Caco-2 (cell line): ENCODE results near the gene AMPH. TPM values are rescaled to one million over a fixed set of nuclear protein-coding genes. Genes with fewer than 3 reads are reported as not detected.

ENCODE experiments used
- BruUV-seq: library from RNA; stranded (reverse); fragments of 400-500 nt; replicated peaks from 2 replicates; lab custom pipeline; 2021; lab: Mats Ljungman, UMichigan
- CTCF ChIA-PET: fragments of 300-600 bp; sonication (Branson Sonifier 250); formaldehyde crosslinking; loops from one replicate; lab custom pipeline; 2022; ENCODE audit warnings: antibody characterized with exemption; lab: Charles Lee
- POLR2A ChIA-PET: fragments of 300-600 bp; sonication (Branson Sonifier 250); formaldehyde crosslinking; loops from one replicate; lab custom pipeline; 2022; ENCODE audit warnings: antibody characterized with exemption; lab: Charles Lee
- DNase-seq, 2 experiments: peaks; one replicate each; pipeline versions ENCODE4 v3.0.0 to v3.0.0-alpha.2; 2020 to 2022
- H3K27me3 ChIP-seq: replicated peaks from 2 replicates; pipeline ENCODE4 v1.6.0; 2011; ENCODE audit warnings: low read length; ENCODE audit not compliant: control insufficient read depth, insufficient read depth
- H3K36me3 ChIP-seq: 2 replicates; pipeline ENCODE4 v1.5.1; 2011; ENCODE audit warnings: low read length; ENCODE audit not compliant: control insufficient read depth, insufficient read depth
- H3K4me1 ChIP-seq: fragments of 250-450 bp; sonication (Bioruptor Pico); 2 replicates; pipeline ENCODE4 v1.5.1; 2020; ENCODE audit warnings: mild to moderate bottlenecking
- H3K4me3 ChIP-seq: 2 replicates; pipeline ENCODE4 v1.5.1; 2011; ENCODE audit warnings: low read depth, mild to moderate bottlenecking, control low read depth, low read length
- H3K9me3 ChIP-seq: fragments of 250-450 bp; sonication (Bioruptor Pico); 2 replicates; pipeline ENCODE4 v1.5.1; 2020; ENCODE audit warnings: mild to moderate bottlenecking, moderate library complexity
- H3K27ac Mint-ChIP-seq: one replicate; pipeline ENCODE4 v1.8.0; 2022; ENCODE audit warnings: mixed read lengths; ENCODE audit not compliant: unreplicated experiment
- H3K27me3 Mint-ChIP-seq: one replicate; pipeline ENCODE4 v1.8.0; 2022; ENCODE audit warnings: mixed read lengths; ENCODE audit not compliant: insufficient read depth, unreplicated experiment
- H3K36me3 Mint-ChIP-seq: one replicate; pipeline ENCODE4 v1.8.0; 2022; ENCODE audit warnings: mild to moderate bottlenecking, mixed read lengths; ENCODE audit not compliant: insufficient read depth, unreplicated experiment
- H3K4me1 Mint-ChIP-seq: one replicate; pipeline ENCODE4 v1.8.0; 2022; ENCODE audit warnings: low read depth, mixed read lengths; ENCODE audit not compliant: unreplicated experiment
- H3K4me3 Mint-ChIP-seq: one replicate; pipeline ENCODE4 v1.8.0; 2022; ENCODE audit warnings: mild to moderate bottlenecking, moderate library complexity, mixed read lengths; ENCODE audit not compliant: unreplicated experiment
- H3K9me3 Mint-ChIP-seq: one replicate; pipeline ENCODE4 v1.8.0; 2022; ENCODE audit warnings: mixed read lengths; ENCODE audit not compliant: unreplicated experiment
- CTCF ChIP-seq, 2 experiments: fragments of 200-600 bp in 1 of 2; IDR thresholded peaks; 1 replicate in 1 of 2; 2 replicates in 1 of 2; pipeline versions ENCODE4 v1.5.1 to v1.8.0; 2011 to 2022; ENCODE audit warnings: antibody characterized with exemption in 1 of 2, control low read depth in 1 of 2, inconsistent platforms in 1 of 2, low read depth in 1 of 2, low read length in 1 of 2, mild to moderate bottlenecking in 1 of 2, moderate library complexity in 1 of 2; ENCODE audit not compliant: insufficient read depth in 1 of 2, severe bottlenecking in 1 of 2, unreplicated experiment in 1 of 2
- intact Hi-C: fragments of 100-400 bp; cut with micrococcal nuclease; formaldehyde crosslinking; loops from one replicate; pipeline ENCODE4 v1.10.0; 2022; ENCODE audit not compliant: unreplicated experiment
- total RNA-seq: library from RNA; stranded (reverse); gene quantifications from 2 replicates; pipeline ENCODE4 v1.2.3, GENCODE V29; 2022

The AMPH gene
- total RNA-seq, 1 experiment from 2014 or later = not detected

GRCh38 chr7:38453168-38453567, 178.0 kb downstream of the AMPH start:
- H3K4me1 ChIP-seq = no peaks in the 10 kb centered on the region
- H3K27me3 ChIP-seq = no peaks in the 10 kb centered on the region; the same call in 1 of the 2 replicates
- Mint-ChIP-seq H3K4me1 (no peaks in the 10 kb centered on the region), H3K36me3 (no peaks in the 10 kb centered on the region), H3K27me3 (peaks cover 15% of the 10 kb centered on the region), H3K9me3 (no peaks in the 10 kb centered on the region), H3K27ac (no peak overlapping the region), H3K4me3 (no peak overlapping the region)
- ChIA-PET POLR2A (no interaction called here), CTCF (no interaction called here)
- intact Hi-C loops = loop anchor here (5.0 kb wide), 1 partner anchor 264 kb away; no protein-coding TSS in a partner anchor
- TF ChIP-seq CTCF (IDR thresholded peaks at IDR 0.05; ENCODE audit: insufficient read depth in 1 of 2, low read depth in 1 of 2, low read length in 1 of 2, severe bottlenecking in 1 of 2, unreplicated experiment in 1 of 2) = no peak
- no peaks in the 10 kb centered on the region for H3K9me3 ChIP-seq
- no peak overlapping the region for H3K4me3 ChIP-seq
- H3K36me3 ChIP-seq = no peaks in the 10 kb centered on the region
- BruUV-seq = no TSS peak
- DNase-seq = no peak

- Mint-ChIP-seq H3K9me3 (no peaks in the 10 kb centered on the region), H3K36me3 (no peaks in the 10 kb centered on the region), H3K27ac (no peak overlapping the region), H3K27me3 (peaks cover 15% of the 10 kb centered on the region), H3K4me3 (no peak overlapping the region), H3K4me1 (no peaks in the 10 kb centered on the region)
- no peak for TF ChIP-seq CTCF (IDR thresholded peaks at IDR 0.05; ENCODE audit: insufficient read depth in 1 of 2, low read depth in 1 of 2, low read length in 1 of 2, severe bottlenecking in 1 of 2, unreplicated experiment in 1 of 2)
- DNase-seq = no peak
- intact Hi-C loops = loop anchor here (1.0 to 5.0 kb wide), 2 partner anchors 208 to 265 kb away; no protein-coding TSS in a partner anchor
- ChIA-PET POLR2A (no interaction called here), CTCF (no interaction called here)
- no peaks in the 10 kb centered on the region for H3K9me3 ChIP-seq
- no peak overlapping the region for H3K4me3 ChIP-seq
- H3K36me3 ChIP-seq = no peaks in the 10 kb centered on the region
- BruUV-seq = no TSS peak
- no peaks in the 10 kb centered on the region; the same call in 1 of the 2 replicates for H3K27me3 ChIP-seq
- no peaks in the 10 kb centered on the region for H3K4me1 ChIP-seq
Observed at GRCh38 chr7:38452681-38453108, 178.5 kb downstream of the AMPH start.

DNA sequence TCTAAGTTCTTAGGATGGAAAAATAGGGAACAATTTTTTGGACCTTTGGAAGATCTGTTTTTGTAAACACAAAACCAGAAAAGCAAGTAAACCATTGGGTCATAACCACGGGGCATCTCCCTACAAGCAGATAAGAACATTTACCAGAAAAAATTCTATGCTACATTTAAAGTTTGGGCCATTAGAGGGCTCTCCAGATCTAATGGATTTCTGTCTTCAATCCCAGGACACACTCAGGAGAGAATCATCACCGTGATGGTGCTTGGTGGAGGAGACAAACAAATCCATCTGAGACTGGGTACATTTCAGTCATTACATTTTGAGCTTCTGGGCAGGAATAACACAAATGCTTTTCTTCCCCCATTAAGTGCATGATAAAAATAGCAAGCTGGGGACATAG, 179.3 kb downstream of the AMPH start:
- DNase-seq = peak in 1 of 2 experiments; percentile 14
- Histone ChIP-seq H3K27me3 (no peaks in the 10 kb centered on the region; the same call in 1 of the 2 replicates), H3K9me3 (no peaks in the 10 kb centered on the region), H3K4me1 (no peaks in the 10 kb centered on the region), H3K4me3 (no peak overlapping the region), H3K36me3 (no peaks in the 10 kb centered on the region)
- Mint-ChIP-seq H3K27ac (no peak overlapping the region), H3K9me3 (no peaks in the 10 kb centered on the region), H3K27me3 (peaks cover 7% of the 10 kb centered on the region), H3K36me3 (no peaks in the 10 kb centered on the region), H3K4me3 (no peak overlapping the region), H3K4me1 (no peaks in the 10 kb centered on the region)
- peak in 1 of 2 experiments; percentile 11 for TF ChIP-seq CTCF (IDR thresholded peaks at IDR 0.05; ENCODE audit: insufficient read depth in 1 of 2, low read depth in 1 of 2, low read length in 1 of 2, severe bottlenecking in 1 of 2, unreplicated experiment in 1 of 2)
- ChIA-PET CTCF (no interaction called here), POLR2A (no interaction called here)
- BruUV-seq = no TSS peak
- intact Hi-C loops = loop anchor here (1.0 to 5.0 kb wide), 2 partner anchors 208 to 265 kb away; no protein-coding TSS in a partner anchor
